AG10803 (cell line): ENCODE data around the gene OPRD1.
A peak's percentile ranks its signal among the peaks of the same experiment; 100 is the strongest.

Experiments used
- DNase-seq: peaks from one replicate; pipeline ENCODE4 v3.0.0; 2010; ENCODE audit warnings: low read depth
- H3K4me3 ChIP-seq: 2 replicates; pipeline ENCODE4 v1.5.1; 2011; ENCODE audit warnings: mild to moderate bottlenecking, low read length, control low read depth
- CTCF ChIP-seq: conservative IDR thresholded peaks from 2 replicates; pipeline ENCODE4 v1.5.1; 2011; ENCODE audit warnings: mild to moderate bottlenecking, low read length, control low read depth, inconsistent platforms

The OPRD1 gene

DNA sequence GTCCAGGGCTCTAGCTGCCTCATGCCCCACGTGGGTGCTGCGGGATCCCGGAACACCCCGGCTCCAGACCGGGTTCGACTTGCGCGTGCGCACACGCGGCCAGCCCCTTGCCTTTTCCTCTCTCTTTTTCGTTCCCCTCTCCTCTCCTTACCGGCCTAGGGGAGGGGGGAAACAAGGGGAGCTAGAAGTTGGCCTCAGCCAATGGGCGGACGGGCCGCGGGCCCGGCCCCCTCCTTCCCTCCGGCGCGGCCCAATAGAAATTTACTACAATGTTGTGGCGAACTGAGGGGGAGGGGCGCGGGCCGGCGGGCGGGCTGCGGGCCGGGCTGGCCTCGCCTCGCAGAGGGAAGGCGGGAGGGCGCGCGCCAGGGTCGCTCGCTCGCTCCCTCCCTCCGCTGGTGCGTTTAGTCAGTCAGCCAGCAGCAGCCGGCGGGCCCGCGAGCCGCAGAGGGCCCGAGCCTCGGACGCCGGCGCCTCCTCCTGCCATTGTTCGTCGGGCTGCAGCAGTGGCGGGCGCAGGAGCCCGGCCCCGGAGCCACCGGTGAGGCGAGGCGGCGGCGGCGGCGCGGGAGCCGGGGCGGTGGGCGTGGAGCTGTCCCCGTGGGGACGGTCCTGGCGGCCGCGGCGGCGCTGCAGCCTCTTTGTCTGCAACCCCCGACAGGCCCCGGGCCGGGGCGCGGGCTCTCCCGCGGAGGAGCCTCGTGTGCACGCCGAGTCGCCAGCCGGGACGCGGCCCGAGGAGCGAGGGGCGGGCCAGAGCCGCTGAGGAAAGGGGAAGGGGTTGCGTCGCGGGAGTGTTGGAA lies 102.5 kb downstream of the OPRD1 start, which contains the start of gene EPB41:
EPB41 (plus strand) TSS at position 342 of the 803 bp plus-strand sequence. CDS start 72,869 bp downstream, outside the sequence.
- TF ChIP-seq CTCF = no peak
- H3K4me3 ChIP-seq = peak within 1 kb of the TSS; percentile 60
- DNase-seq = peak; percentile 68

DNA sequence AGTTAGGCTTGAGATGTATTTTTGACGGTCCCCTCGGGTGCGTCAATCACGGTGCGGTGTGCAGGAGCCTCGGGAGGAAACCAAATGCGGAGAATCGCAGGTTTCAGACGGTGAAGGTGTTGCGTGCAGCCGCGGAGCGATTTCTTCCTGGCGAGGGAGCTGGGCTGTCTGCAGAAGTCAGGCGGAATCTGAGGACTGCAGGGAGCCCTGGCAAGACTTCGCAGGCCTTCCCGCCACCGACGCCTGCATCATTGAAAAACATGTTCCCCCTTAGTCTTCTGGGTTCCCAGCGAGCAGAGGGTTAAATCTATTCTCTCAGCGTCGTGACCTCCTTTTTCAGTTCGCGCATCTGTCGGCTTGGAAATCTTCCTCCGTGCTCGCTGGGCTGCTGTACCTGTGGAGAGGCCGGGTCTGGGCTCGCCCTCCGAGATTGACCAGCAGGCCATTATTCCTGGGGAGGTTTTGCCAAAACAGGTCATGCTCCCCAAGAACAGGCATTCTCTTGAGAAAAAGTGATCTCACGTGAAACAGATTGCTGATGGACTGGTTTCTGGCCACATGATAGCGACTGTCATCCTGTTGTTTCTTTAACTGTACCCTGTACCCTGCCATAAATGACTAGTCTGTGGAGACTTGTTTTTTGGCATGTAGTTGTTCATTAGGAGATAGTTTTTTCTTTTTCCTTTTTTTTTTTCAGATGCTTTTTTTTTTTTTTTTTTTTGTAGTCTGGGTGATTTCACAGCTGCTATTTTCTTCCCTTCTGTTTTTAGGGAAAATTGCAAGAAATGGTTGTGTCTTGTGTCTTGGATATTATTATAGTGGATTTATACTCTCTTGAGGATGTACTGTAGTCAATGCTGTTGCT lies 103.3 kb downstream of the OPRD1 start:
- peak overlapping the region; percentile 54 for H3K4me3 ChIP-seq
- no peak for DNase-seq
- TF ChIP-seq CTCF = no peak

DNA sequence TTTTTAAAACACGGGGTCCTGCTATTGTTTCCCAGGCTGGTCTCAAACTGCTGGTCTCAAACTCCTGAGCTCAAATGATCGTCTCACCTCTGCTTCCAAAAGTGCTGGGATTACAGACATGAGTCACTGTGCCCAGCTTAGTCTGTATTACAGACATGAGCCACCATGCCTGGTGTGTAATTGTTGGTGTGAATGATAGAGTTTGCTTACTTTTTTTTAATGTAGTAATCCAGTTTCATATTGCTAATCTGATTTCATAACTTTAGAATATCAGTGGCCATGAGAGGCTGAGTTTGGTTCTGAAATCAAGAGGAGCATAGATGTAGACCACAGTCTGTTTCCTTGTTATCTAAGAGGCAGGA lies 105.8 kb downstream of the OPRD1 start:
- DNase-seq = no peak
- H3K4me3 ChIP-seq = no peak overlapping the region
- TF ChIP-seq CTCF = no peak
